ENCODE data around the gene ZNF225.
A peak's percentile ranks its signal among the peaks of the same experiment; 100 is the strongest.
"Not testable (repeated sequence)": the region's sequence is repeated elsewhere in the genome, so short reads cannot be mapped to it uniquely, and the experiment has no call there.

The ZNF225 gene

DNA sequence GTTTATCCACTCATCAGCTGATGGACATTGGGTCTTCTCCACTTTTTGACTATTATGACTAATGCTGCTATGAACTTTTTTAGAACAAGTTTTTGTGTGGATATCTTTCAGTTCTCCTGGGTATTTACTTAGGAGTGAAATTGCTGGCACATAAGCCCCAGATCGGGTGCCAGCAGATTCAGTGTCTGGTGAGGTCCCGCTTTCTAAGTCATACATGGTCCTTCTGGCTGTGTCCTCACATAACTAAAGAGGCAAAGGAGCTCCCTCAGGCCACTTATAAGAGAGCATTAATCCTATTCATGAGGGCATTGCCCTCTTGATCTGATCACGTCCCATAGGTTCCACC, 51.1 kb downstream of the ZNF225 start:
- no peak for DNase-seq

DNA sequence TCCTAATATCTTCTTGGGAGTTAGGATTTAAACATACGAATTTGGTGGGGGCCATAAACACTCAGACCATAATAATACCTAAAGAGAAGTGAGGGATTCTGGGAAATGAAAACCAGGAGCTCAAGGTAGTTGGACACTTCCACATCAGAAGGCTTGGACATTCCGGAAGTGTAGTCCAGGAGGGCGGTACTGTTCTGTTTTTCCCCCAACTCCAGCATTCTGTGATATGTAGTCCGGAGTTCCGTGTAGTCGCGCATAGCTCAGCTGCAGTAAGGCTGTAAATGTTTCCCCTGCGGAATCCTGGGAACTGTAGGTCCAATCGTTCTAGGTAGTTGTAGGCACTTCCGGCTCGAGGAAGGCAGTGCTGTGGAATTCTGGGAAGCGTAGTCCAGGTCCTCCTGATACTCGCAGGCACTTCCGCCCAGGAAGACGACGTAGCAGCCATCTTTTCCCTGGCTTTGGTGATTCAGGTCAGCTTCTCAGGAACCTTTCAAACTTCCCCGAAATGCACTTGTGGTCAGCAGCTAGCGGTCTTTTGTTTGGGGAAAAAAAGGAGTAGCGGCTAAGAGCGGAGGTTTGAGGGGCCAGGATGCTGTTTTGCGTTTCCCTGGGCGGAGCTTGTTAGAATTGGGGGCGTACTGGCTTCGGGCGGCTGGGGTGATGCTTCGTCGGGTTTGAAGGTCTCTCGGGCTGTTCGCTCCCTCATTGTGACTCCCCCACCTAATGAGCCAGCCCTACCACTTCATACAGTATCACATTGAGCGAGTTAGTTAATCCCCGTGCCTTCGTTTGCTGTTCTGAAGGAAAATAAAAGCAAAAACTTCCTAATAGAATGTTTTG, 51.7 kb downstream of the ZNF225 start, which contains the start of gene ZNF226:
Gene ZNF226 (plus strand): TSS at position 428 of the 840 bp plus-strand sequence. CDS start 4,981 bp downstream, outside the sequence.
- peak; percentile 84 for DNase-seq

GRCh38 chr19:44170660-44171059, 57.5 kb downstream of the ZNF225 start:
- DNase-seq: not testable (repeated sequence)

DNA sequence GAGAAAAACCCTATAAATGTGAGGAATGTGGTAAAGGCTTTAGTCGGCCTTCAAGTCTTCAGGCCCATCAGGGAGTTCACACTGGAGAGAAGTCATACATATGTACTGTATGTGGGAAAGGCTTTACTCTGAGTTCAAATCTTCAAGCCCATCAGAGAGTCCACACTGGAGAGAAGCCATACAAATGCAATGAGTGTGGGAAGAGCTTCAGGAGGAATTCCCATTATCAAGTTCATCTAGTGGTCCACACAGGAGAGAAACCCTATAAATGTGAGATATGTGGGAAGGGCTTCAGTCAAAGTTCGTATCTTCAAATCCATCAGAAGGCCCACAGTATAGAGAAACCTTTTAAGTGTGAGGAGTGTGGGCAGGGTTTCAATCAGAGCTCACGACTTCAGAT, 63.4 kb downstream of the ZNF225 start:
- no peak for DNase-seq

DNA sequence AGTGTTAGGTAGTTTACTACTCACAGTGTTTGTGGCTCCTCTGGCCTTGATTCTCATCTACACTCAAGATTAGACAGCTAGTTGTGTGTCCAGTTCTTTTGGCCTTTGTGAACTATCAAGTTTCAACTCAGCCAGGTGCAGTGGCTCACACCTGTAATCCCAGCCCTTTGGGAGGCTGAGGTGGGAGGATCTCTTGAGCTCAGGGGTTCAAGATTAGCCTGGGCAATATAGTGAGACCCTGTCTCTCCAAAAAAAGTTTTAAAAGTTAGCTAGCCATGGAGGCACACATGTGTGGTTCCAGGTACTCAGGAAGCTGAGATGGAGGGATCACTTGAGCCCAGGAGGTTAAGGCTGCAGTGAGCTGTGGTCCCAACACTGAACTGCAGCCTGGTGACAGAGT, 67.8 kb downstream of the ZNF225 start:
- no peak for DNase-seq

DNA sequence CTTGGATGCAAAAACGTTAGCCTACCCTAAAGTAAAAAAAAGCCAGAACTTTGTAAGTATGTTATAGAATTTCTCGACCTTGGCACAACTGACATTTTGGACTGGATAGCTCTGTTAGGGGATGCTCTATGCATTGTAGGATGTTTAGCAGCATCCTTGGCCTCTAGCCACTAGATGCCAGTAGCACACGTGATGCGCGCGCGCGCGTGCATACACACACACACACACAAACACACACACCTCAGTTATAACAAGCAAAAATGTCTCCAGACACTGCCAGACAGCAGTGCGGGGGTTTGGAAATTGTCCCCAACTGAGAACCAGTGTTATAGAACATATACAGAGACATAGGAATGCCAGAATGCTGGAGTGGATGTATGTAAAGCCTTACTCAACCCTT, 68.9 kb downstream of the ZNF225 start:
- DNase-seq: no peak
